Smooth muscle cell (in vitro differentiated cells): ENCODE data around the gene LMBR1. TPM values are rescaled to one million over a fixed set of nuclear protein-coding genes. Genes with fewer than 3 reads are reported as not detected.
"Not testable (repeated sequence)": the region's sequence is repeated elsewhere in the genome, so short reads cannot be mapped to it uniquely, and the experiment has no call there.

Experiments used
- DNase-seq: peaks from one replicate; lab custom pipeline; 2025; ENCODE audit not compliant: unreplicated experiment; lab: John Stamatoyannopoulos, UW
- H2AFZ ChIP-seq: fragments of 200-600 bp; sonication (generic); 2 replicates; pipeline ENCODE4 v1.6.0; 2016; ENCODE audit warnings: antibody characterized with exemption, low read depth, mild to moderate bottlenecking
- H3F3A ChIP-seq: fragments of 200-600 bp; sonication (generic); 2 replicates; pipeline ENCODE4 v1.6.0; 2017; ENCODE audit warnings: antibody characterized with exemption, low read depth
- H3K27ac ChIP-seq: fragments of 200-600 bp; sonication (generic); 2 replicates; pipeline ENCODE4 v1.5.1; 2016; ENCODE audit warnings: low read depth, mild to moderate bottlenecking
- H3K27me3 ChIP-seq: fragments of 200-600 bp; sonication (generic); 2 replicates; pipeline ENCODE4 v1.6.1; 2016; ENCODE audit warnings: low read depth, mild to moderate bottlenecking
- H3K36me3 ChIP-seq: fragments of 200-600 bp; sonication (generic); 2 replicates; pipeline ENCODE4 v1.5.1; 2016; ENCODE audit warnings: low read depth
- H3K4me1 ChIP-seq: fragments of 200-600 bp; sonication (generic); 2 replicates; pipeline ENCODE4 v1.5.1; 2016; ENCODE audit warnings: low read depth
- H3K4me2 ChIP-seq: fragments of 200-600 bp; sonication (generic); 2 replicates; pipeline ENCODE4 v1.6.0; 2016; ENCODE audit warnings: mild to moderate bottlenecking
- H3K4me3 ChIP-seq: fragments of 200-600 bp; sonication (generic); 2 replicates; pipeline ENCODE4 v1.5.1; 2016; ENCODE audit warnings: mild to moderate bottlenecking
- H3K79me2 ChIP-seq: fragments of 200-600 bp; sonication (generic); 2 replicates; pipeline ENCODE4 v1.6.0; 2016; ENCODE audit warnings: low read depth, mild to moderate bottlenecking
- H3K9ac ChIP-seq: fragments of 200-600 bp; sonication (generic); 2 replicates; pipeline ENCODE4 v1.6.0; 2016; ENCODE audit warnings: low read depth
- H3K9me3 ChIP-seq: fragments of 200-600 bp; sonication (generic); replicated peaks from 2 replicates; pipeline ENCODE4 v1.5.1; 2016; ENCODE audit warnings: low read depth
- H4K20me1 ChIP-seq: fragments of 200-600 bp; sonication (generic); 2 replicates; pipeline ENCODE4 v1.6.0; 2016; ENCODE audit warnings: low read depth
- CTCF ChIP-seq: fragments of 200-600 bp; sonication (generic); IDR thresholded peaks from 2 replicates; pipeline ENCODE4 v1.5.1; 2017; ENCODE audit warnings: borderline replicate concordance, mild to moderate bottlenecking, antibody characterized with exemption; ENCODE audit not compliant: insufficient read depth, poor library complexity, severe bottlenecking
- WGBS: methylation state at CpG from one replicate; pipeline ENCODE4 v1.1.7; 2016; ENCODE audit warnings: low lambda C conversion rate; 5-methylcytosine and 5-hydroxymethylcytosine counted together
- polyA plus RNA-seq: library from polyadenylated mRNA; unstranded; fragments of >200 nt; fragmentation: Nextera tagmentation; extraction: Ambion mirVana; gene quantifications from 2 replicates; pipeline ENCODE4 v1.2.1, GENCODE V29; 2016
- total RNA-seq: library from RNA; depleted of rRNA; stranded (reverse); fragments of >200 nt; gene quantifications from 2 replicates; pipeline ENCODE4 v1.2.3, GENCODE V29; 2014

The LMBR1 gene
- total and polyA plus RNA-seq, 2 experiments from 2014 or later: 9.7 to 30.3 TPM

GRCh38 chr7:156650042-156650441, 242.9 kb downstream of the LMBR1 start:
- H3K27me3 ChIP-seq: no peaks in the 10 kb centered on the region
- no peak overlapping the region for H3K27ac ChIP-seq
- no peaks in the 10 kb centered on the region for H3K79me2 ChIP-seq
- H4K20me1 ChIP-seq: no peaks in the 10 kb centered on the region
- no peak for TF ChIP-seq CTCF
- no peak overlapping the region for H2AFZ ChIP-seq
- H3K36me3 ChIP-seq: no peaks in the 10 kb centered on the region
- DNase-seq: no peak
- WGBS: 91% methylated on average over 9 of the region's 9 CpGs
- no peak overlapping the region for H3K4me3 ChIP-seq
- H3K9ac ChIP-seq: no peak overlapping the region
- H3K4me2 ChIP-seq: no peak overlapping the region
- peaks cover 9% of the 10 kb centered on the region for H3K4me1 ChIP-seq
- no peaks in the 10 kb centered on the region for H3F3A ChIP-seq
- H3K9me3 ChIP-seq: no peaks in the 10 kb centered on the region

DNA sequence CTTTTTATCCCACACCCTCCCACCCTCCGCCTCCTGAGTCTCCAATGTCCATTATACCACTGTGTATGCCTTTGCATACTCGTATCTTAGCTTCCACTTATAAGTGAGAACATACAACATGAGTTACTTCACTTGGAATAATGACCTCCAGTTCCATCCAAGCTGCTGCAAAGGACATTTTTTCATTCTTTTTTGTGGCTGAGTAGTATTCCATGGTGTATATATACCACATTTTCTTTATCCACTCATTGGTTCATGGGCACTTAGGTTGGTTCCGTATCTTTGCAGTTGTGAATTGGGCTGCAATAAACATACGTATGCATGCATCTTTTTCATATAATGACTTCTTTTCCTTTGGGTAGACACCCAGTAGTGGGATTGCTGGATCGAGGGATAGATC, 245.7 kb downstream of the LMBR1 start:
- H3K9ac ChIP-seq, H3K4me2 ChIP-seq, H3K4me3 ChIP-seq, H4K20me1 ChIP-seq, H3K4me1 ChIP-seq, H2AFZ ChIP-seq, H3K27ac ChIP-seq, H3K36me3 ChIP-seq, H3F3A ChIP-seq, H3K27me3 ChIP-seq, DNase-seq, H3K79me2 ChIP-seq, H3K9me3 ChIP-seq: not testable (repeated sequence)
- WGBS: 95% methylated on average over 5 of the region's 5 CpGs

GRCh38 chr7:156642306-156643045, 250.5 kb downstream of the LMBR1 start:
- Histone ChIP-seq H3K9me3 (no peaks in the 10 kb centered on the region), H3F3A (no peaks in the 10 kb centered on the region), H3K9ac (no peak overlapping the region), H3K4me1 (peaks cover 6% of the 10 kb centered on the region), H3K79me2 (peaks cover 10% of the 10 kb centered on the region), H3K27ac (no peak overlapping the region), H4K20me1 (no peaks in the 10 kb centered on the region), H2AFZ (no peak overlapping the region), H3K27me3 (no peaks in the 10 kb centered on the region), H3K4me2 (no peak overlapping the region), H3K4me3 (no peak overlapping the region), H3K36me3 (no peaks in the 10 kb centered on the region)
- TF ChIP-seq CTCF: no peak
- DNase-seq: no peak
- WGBS: 86% methylated on average over 13 of the region's 13 CpGs

GRCh38 chr7:156640949-156641485, 252.0 kb downstream of the LMBR1 start:
- Histone ChIP-seq H3K4me1 (peaks cover 6% of the 10 kb centered on the region), H3K79me2 (peaks cover 10% of the 10 kb centered on the region), H3K27ac (peak overlapping the region; percentile 86), H3K36me3 (no peaks in the 10 kb centered on the region), H3K4me2 (peak overlapping the region; percentile 83), H3F3A (no peaks in the 10 kb centered on the region), H3K9ac (peak overlapping the region; percentile 92), H3K4me3 (peak overlapping the region; percentile 70), H3K9me3 (no peaks in the 10 kb centered on the region), H3K27me3 (no peaks in the 10 kb centered on the region), H4K20me1 (no peaks in the 10 kb centered on the region), H2AFZ (peak overlapping the region; percentile 94)
- TF ChIP-seq CTCF: no peak
- no peak for DNase-seq
- WGBS: 7% methylated on average over 30 of the region's 30 CpGs
